ENCODE measurements around the gene YTHDF1. TPM values are rescaled to one million over a fixed set of nuclear protein-coding genes. Genes with fewer than 3 reads are reported as not detected.
A peak's percentile ranks its signal among the peaks of the same experiment; 100 is the strongest.

The YTHDF1 gene
- total RNA-seq, 1 donor from 2014 or later = 62.1 TPM

GRCh38 chr20:63258781-63259180 lies 42.9 kb upstream of the YTHDF1 start:
- H3K4me3 Mint-ChIP-seq (ENCODE audit: unreplicated experiment) = no peak overlapping the region
- no peak overlapping the region for H3K27ac Mint-ChIP-seq (ENCODE audit: unreplicated experiment)
- peaks cover 33% of the 10 kb centered on the region for H3K4me1 Mint-ChIP-seq (ENCODE audit: unreplicated experiment)
- peaks cover 3% of the 10 kb centered on the region for H3K27me3 Mint-ChIP-seq (ENCODE audit: unreplicated experiment)
- no peak for DNase-seq (ENCODE audit: low spot score)
- no peak for TF ChIP-seq CTCF (IDR thresholded peaks at IDR 0.05; ENCODE audit: unreplicated experiment)
- H3K36me3 Mint-ChIP-seq (ENCODE audit: low read depth, unreplicated experiment) = peaks cover 15% of the 10 kb centered on the region
- peaks cover 4% of the 10 kb centered on the region for H3K9me3 Mint-ChIP-seq (ENCODE audit: unreplicated experiment)

- Mint-ChIP-seq H3K9me3 (ENCODE audit: unreplicated experiment) (peaks cover 4% of the 10 kb centered on the region), H3K36me3 (ENCODE audit: low read depth, unreplicated experiment) (peaks cover 18% of the 10 kb centered on the region), H3K4me1 (ENCODE audit: unreplicated experiment) (peaks cover 36% of the 10 kb centered on the region), H3K27me3 (ENCODE audit: unreplicated experiment) (peaks cover 7% of the 10 kb centered on the region), H3K4me3 (ENCODE audit: unreplicated experiment) (peak overlapping the region; percentile 37), H3K27ac (ENCODE audit: unreplicated experiment) (peak overlapping the region; percentile 16)
- no peak for DNase-seq (ENCODE audit: low spot score)
- no peak for TF ChIP-seq CTCF (IDR thresholded peaks at IDR 0.05; ENCODE audit: unreplicated experiment)
Measured at GRCh38 chr20:63257629-63258028, 41.7 kb upstream of the YTHDF1 start.

GRCh38 chr20:63256954-63257353 lies 41.0 kb upstream of the YTHDF1 start:
- H3K27me3 Mint-ChIP-seq (ENCODE audit: unreplicated experiment) = peaks cover 7% of the 10 kb centered on the region
- peak overlapping the region; percentile 57 for H3K4me3 Mint-ChIP-seq (ENCODE audit: unreplicated experiment)
- H3K36me3 Mint-ChIP-seq (ENCODE audit: low read depth, unreplicated experiment) = peaks cover 19% of the 10 kb centered on the region
- peaks cover 4% of the 10 kb centered on the region for H3K9me3 Mint-ChIP-seq (ENCODE audit: unreplicated experiment)
- no peak overlapping the region for H3K27ac Mint-ChIP-seq (ENCODE audit: unreplicated experiment)
- DNase-seq (ENCODE audit: low spot score) = no peak
- peaks cover 33% of the 10 kb centered on the region for H3K4me1 Mint-ChIP-seq (ENCODE audit: unreplicated experiment)
- no peak for TF ChIP-seq CTCF (IDR thresholded peaks at IDR 0.05; ENCODE audit: unreplicated experiment)

GRCh38 chr20:63255931-63256704 lies 40.2 kb upstream of the YTHDF1 start:
- Mint-ChIP-seq H3K4me1 (ENCODE audit: unreplicated experiment) (peaks cover 29% of the 10 kb centered on the region), H3K9me3 (ENCODE audit: unreplicated experiment) (peaks cover 4% of the 10 kb centered on the region), H3K27ac (ENCODE audit: unreplicated experiment) (no peak overlapping the region), H3K27me3 (ENCODE audit: unreplicated experiment) (peaks cover 7% of the 10 kb centered on the region), H3K4me3 (ENCODE audit: unreplicated experiment) (no peak overlapping the region), H3K36me3 (ENCODE audit: low read depth, unreplicated experiment) (peaks cover 19% of the 10 kb centered on the region)
- TF ChIP-seq CTCF (IDR thresholded peaks at IDR 0.05; ENCODE audit: unreplicated experiment) = no peak
- no peak for DNase-seq (ENCODE audit: low spot score)

- H3K9me3 Mint-ChIP-seq (ENCODE audit: unreplicated experiment) = peaks cover 4% of the 10 kb centered on the region
- peaks cover 7% of the 10 kb centered on the region for H3K27me3 Mint-ChIP-seq (ENCODE audit: unreplicated experiment)
- DNase-seq (ENCODE audit: low spot score) = no peak
- peaks cover 19% of the 10 kb centered on the region for H3K36me3 Mint-ChIP-seq (ENCODE audit: low read depth, unreplicated experiment)
- H3K27ac Mint-ChIP-seq (ENCODE audit: unreplicated experiment) = no peak overlapping the region
- H3K4me3 Mint-ChIP-seq (ENCODE audit: unreplicated experiment) = no peak overlapping the region
- peaks cover 29% of the 10 kb centered on the region for H3K4me1 Mint-ChIP-seq (ENCODE audit: unreplicated experiment)
- no peak for TF ChIP-seq CTCF (IDR thresholded peaks at IDR 0.05; ENCODE audit: unreplicated experiment)
Measured at GRCh38 chr20:63254606-63255384, 38.9 kb upstream of the YTHDF1 start.
